Psoas muscle (tissue), 8 donors: Measurements from ENCODE around the gene PTTG1IP. TPM values are rescaled to one million over a fixed set of nuclear protein-coding genes. Genes with fewer than 3 reads are reported as not detected.

Experiments used
- ATAC-seq, 4 donors: fragments of 200-7000 bp; cut with Tn5 transposase; one replicate each; pipeline ENCODE4 v1.9.1; 2020; ENCODE audit warnings: moderate library complexity in 3 of 4, mild to moderate bottlenecking in 2 of 4
- DNase-seq, 2 donors: peaks; one replicate each; pipeline ENCODE4 v3.0.0-alpha.2; 2020
- H3K27ac ChIP-seq: fragments of 200-600 bp; one replicate; pipeline ENCODE4 v1.8.0; 2022
- H3K27me3 ChIP-seq, 3 donors: fragments of 200-600 bp in 1 of 3; one replicate each; pipeline versions ENCODE4 v1.6.1 to v1.8.0; 2013 to 2022; ENCODE audit warnings: low read length in 2 of 3, mild to moderate bottlenecking in 2 of 3, moderate library complexity in 1 of 3; ENCODE audit not compliant: insufficient read depth in 3 of 3
- H3K36me3 ChIP-seq, 2 donors: fragments of 200-600 bp in 1 of 2; one replicate each; pipeline versions ENCODE4 v1.6.1 to v1.8.0; 2013 to 2022; ENCODE audit warnings: low read depth in 1 of 2, mild to moderate bottlenecking in 1 of 2, moderate library complexity in 1 of 2; ENCODE audit not compliant: insufficient read depth in 1 of 2
- H3K4me1 ChIP-seq: fragments of 200-600 bp; one replicate; pipeline ENCODE4 v1.8.0; 2022
- H3K4me3 ChIP-seq: fragments of 200-600 bp; one replicate; pipeline ENCODE4 v1.8.0; 2022; ENCODE audit warnings: mild to moderate bottlenecking
- H3K9me3 ChIP-seq: fragments of 200-600 bp; one replicate; pipeline ENCODE4 v1.8.0; 2022
- CTCF ChIP-seq: fragments of 200-600 bp; IDR thresholded peaks from one replicate; pipeline ENCODE4 v1.8.0; 2022; ENCODE audit warnings: antibody characterized with exemption
- WGBS, 3 donors: extraction: QIAGEN DNeasy Blood & Tissue Kit; methylation state at CpG; one replicate each; pipeline versions ENCODE4 v1.1.6 to v1.1.7; 2013; 5-methylcytosine and 5-hydroxymethylcytosine counted together
- intact Hi-C, 2 donors: fragments of 100-400 bp; cut with DNase I; formaldehyde crosslinking; loops; one replicate each; pipeline versions ENCODE4 v1.11.0 to v1.14.2; 2022
- polyA plus RNA-seq, 3 donors: library from polyadenylated mRNA; stranded (reverse); fragments of 200-250 nt; gene quantifications; one replicate each; pipeline ENCODE4 v1.2.3, GENCODE V29; 2013
- total RNA-seq, 4 donors: library from RNA; stranded (reverse); fragmentation: NEBNext Ultra II Directional in 2 of 4; extraction: Animal tissue kit (Norgen Biotek cat#: 25700) in 2 of 4; gene quantifications; one replicate each; pipeline versions ENCODE4 v1.2.1 to v1.2.4, GENCODE V29; 2021 to 2023
- donor health status: healthy with polysubstance abuse.
- donor health status: DM: no; HTN: no; CAD: no; lungs with moderate emphysema.
- donor health status: Bipolar disorder and iron deficiency.
- donor health status: healthy.
- donor health status: DM: yes; HTN: yes; CAD: no.
- donor health status: DM: no; HTN: no; CAD: no.
- donor health status: DM: no; HTN: no; CAD: no.
- donor health status: DM: yes; HTN: yes; CAD: no.

PTTG1IP gene
- total and polyA plus RNA-seq, 7 donors = 49.6 to 108 (median 68.3) TPM

- Histone ChIP-seq H3K4me3 (no peak overlapping the region), H3K27ac (no peak overlapping the region), H3K27me3 (peaks cover 0 to 16% (median 0%) of the 10 kb centered on the region in 3 donors), H3K4me1 (no peaks in the 10 kb centered on the region), H3K9me3 (no peaks in the 10 kb centered on the region), H3K36me3 (no peaks in the 10 kb centered on the region)
- DNase-seq (peak in 1 of 2 donors; percentile 13), ATAC-seq (no peak)
- intact Hi-C loops = no loop called here
- TF ChIP-seq CTCF = no peak
- 85 to 88% (median 85%) methylated on average over 17 to 18 of the region's 18 CpGs for WGBS, 3 donors
Measured at GRCh38 chr21:44903050-44903685, 29.7 kb upstream of the PTTG1IP start.

GRCh38 chr21:44902268-44903049 lies 29.0 kb upstream of the PTTG1IP start:
- no peak for TF ChIP-seq CTCF
- Histone ChIP-seq H3K27me3 (peaks cover 0 to 17% (median 0%) of the 10 kb centered on the region in 3 donors), H3K4me3 (no peak overlapping the region), H3K9me3 (no peaks in the 10 kb centered on the region), H3K27ac (no peak overlapping the region), H3K36me3 (no peaks in the 10 kb centered on the region), H3K4me1 (no peaks in the 10 kb centered on the region)
- intact Hi-C loops = no loop called here
- 91 to 93% (median 92%) methylated on average over 30 of the region's 30 CpGs for WGBS, 3 donors
- DNase-seq = peak in 1 of 2 donors; percentile 2
- ATAC-seq = no peak

- H3K36me3 ChIP-seq = no peaks in the 10 kb centered on the region
- DNase-seq (no peak), ATAC-seq (no peak)
- peaks cover 0 to 17% (median 0%) of the 10 kb centered on the region in 3 donors for H3K27me3 ChIP-seq
- H3K4me1 ChIP-seq = no peaks in the 10 kb centered on the region
- H3K4me3 ChIP-seq = no peak overlapping the region
- intact Hi-C loops = no loop called here
- 82 to 87% (median 85%) methylated on average over 27 of the region's 27 CpGs for WGBS, 3 donors
- TF ChIP-seq CTCF = no peak
- H3K9me3 ChIP-seq = no peaks in the 10 kb centered on the region
- H3K27ac ChIP-seq = no peak overlapping the region
Measured at GRCh38 chr21:44901391-44902074, 28.0 kb upstream of the PTTG1IP start.

GRCh38 chr21:44900559-44901251 lies 27.2 kb upstream of the PTTG1IP start:
- no peaks in the 10 kb centered on the region for H3K36me3 ChIP-seq
- no peaks in the 10 kb centered on the region for H3K9me3 ChIP-seq
- no peak overlapping the region for H3K27ac ChIP-seq
- H3K4me3 ChIP-seq = no peak overlapping the region
- H3K27me3 ChIP-seq = peaks cover 0 to 17% (median 0%) of the 10 kb centered on the region in 3 donors
- TF ChIP-seq CTCF = no peak
- intact Hi-C loops = no loop called here
- 85 to 87% (median 85%) methylated on average over 25 to 28 of the region's 28 CpGs for WGBS, 3 donors
- DNase-seq = peak in 1 of 2 donors; percentile 10
- no peak for ATAC-seq
- no peaks in the 10 kb centered on the region for H3K4me1 ChIP-seq
